Uterus (tissue), 4 donors: Measurements from ENCODE around the gene HLA-DRA. TPM values are rescaled to one million over a fixed set of nuclear protein-coding genes. Genes with fewer than 3 reads are reported as not detected.

Experiments
- DNase-seq, 2 donors: peaks; one replicate each; pipeline ENCODE4 v3.0.0-alpha.2; 2019 to 2020
- H3K27ac ChIP-seq, 2 donors: fragments of 200-600 bp; sonication (generic); 1 replicate in 1 of 2; 2 replicates in 1 of 2; pipeline ENCODE4 v1.5.1; 2016 to 2018
- H3K27me3 ChIP-seq, 2 donors: fragments of 200-600 bp; sonication (generic); one replicate each; pipeline ENCODE4 v1.5.1; 2018 to 2019; ENCODE audit warnings: control low read depth in 1 of 2
- H3K36me3 ChIP-seq, 2 donors: fragments of 200-600 bp; sonication (generic); one replicate each; pipeline ENCODE4 v1.5.1; 2019; ENCODE audit warnings: control low read depth in 1 of 2
- H3K4me1 ChIP-seq, 2 donors: fragments of 200-600 bp; sonication (generic); one replicate each; pipeline ENCODE4 v1.5.1; 2018 to 2019; ENCODE audit warnings: control low read depth in 1 of 2
- H3K4me3 ChIP-seq, 2 donors: fragments of 200-600 bp; sonication (generic); 1 replicate in 1 of 2; 2 replicates in 1 of 2; pipeline ENCODE4 v1.5.1; 2018 to 2019; ENCODE audit warnings: mild to moderate bottlenecking in 1 of 2
- H3K9me3 ChIP-seq, 2 donors: fragments of 200-600 bp; sonication (generic); one replicate each; pipeline ENCODE4 v1.5.1; 2019; ENCODE audit warnings: control low read depth in 1 of 2
- POLR2A ChIP-seq, 2 donors: fragments of 450-650 bp; IDR thresholded peaks; one replicate each; pipeline ENCODE4 v1.6.1; 2016; ENCODE audit warnings: antibody characterized with exemption in 2 of 2, mild to moderate bottlenecking in 1 of 2, moderate library complexity in 1 of 2
- intact Hi-C: fragments of 100-400 bp; cut with DNase I; formaldehyde crosslinking; loops from one replicate; pipeline ENCODE4 v1.15.1; 2023; ENCODE audit warnings: low total_unique reads
- total RNA-seq, 4 donors: library from RNA; depleted of rRNA in 3 of 4; stranded (reverse); fragments of >200 nt in 3 of 4; gene quantifications; one replicate each; pipeline versions ENCODE4 v1.1.0 to v1.2.4, GENCODE V29; 2014 to 2023
- TF ChIP-seq, protein P1 (sequence below), 4 experiments: fragments of 200-600 bp in 2 of 4; fragments of 450-650 bp in 2 of 4; sonication (generic) in 2 of 4; IDR thresholded peaks; one replicate each; pipeline ENCODE4 v1.5.1; 2016 to 2019; ENCODE audit warnings: antibody characterized with exemption in 4 of 4, mild to moderate bottlenecking in 2 of 4, moderate library complexity in 1 of 4
- donor health status: DM: yes; HTN: yes; CAD: no.

The HLA-DRA gene
- 100 to 1,000 TPM; 130 to 356 (median 227) TPM for total RNA-seq

GRCh38 chr6:32439602-32440214, at the start of gene HLA-DRA:
TSS of gene HLA-DRA (plus strand) at chr6:32439887. CDS start at chr6:32439951, 64 bp downstream.
- Histone ChIP-seq H3K27ac (peak within 1 kb of the TSS; percentile 68 to 79), H3K9me3 (no peaks in the 10 kb centered on the region), H3K27me3 (no peaks in the 10 kb centered on the region), H3K36me3 (no peaks in the 10 kb centered on the region), H3K4me1 (no peaks in the 10 kb centered on the region), H3K4me3 (peak within 1 kb of the TSS in 1 of 2 donors; percentile 14)
- TF ChIP-seq POLR2A (IDR thresholded peaks at IDR 0.05): peak; percentile 46 to 76
- TF ChIP-seq, protein P1, sequence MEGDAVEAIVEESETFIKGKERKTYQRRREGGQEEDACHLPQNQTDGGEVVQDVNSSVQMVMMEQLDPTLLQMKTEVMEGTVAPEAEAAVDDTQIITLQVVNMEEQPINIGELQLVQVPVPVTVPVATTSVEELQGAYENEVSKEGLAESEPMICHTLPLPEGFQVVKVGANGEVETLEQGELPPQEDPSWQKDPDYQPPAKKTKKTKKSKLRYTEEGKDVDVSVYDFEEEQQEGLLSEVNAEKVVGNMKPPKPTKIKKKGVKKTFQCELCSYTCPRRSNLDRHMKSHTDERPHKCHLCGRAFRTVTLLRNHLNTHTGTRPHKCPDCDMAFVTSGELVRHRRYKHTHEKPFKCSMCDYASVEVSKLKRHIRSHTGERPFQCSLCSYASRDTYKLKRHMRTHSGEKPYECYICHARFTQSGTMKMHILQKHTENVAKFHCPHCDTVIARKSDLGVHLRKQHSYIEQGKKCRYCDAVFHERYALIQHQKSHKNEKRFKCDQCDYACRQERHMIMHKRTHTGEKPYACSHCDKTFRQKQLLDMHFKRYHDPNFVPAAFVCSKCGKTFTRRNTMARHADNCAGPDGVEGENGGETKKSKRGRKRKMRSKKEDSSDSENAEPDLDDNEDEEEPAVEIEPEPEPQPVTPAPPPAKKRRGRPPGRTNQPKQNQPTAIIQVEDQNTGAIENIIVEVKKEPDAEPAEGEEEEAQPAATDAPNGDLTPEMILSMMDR (IDR thresholded peaks at IDR 0.05): no peak
- intact Hi-C loops: no loop called here
- peak in 1 of 2 donors; percentile 13 for DNase-seq

GRCh38 chr6:32391505-32391904, 48.2 kb upstream of the HLA-DRA start:
- H3K27me3 ChIP-seq: no peaks in the 10 kb centered on the region
- H3K36me3 ChIP-seq: no peaks in the 10 kb centered on the region
- no peak overlapping the region for H3K27ac ChIP-seq
- intact Hi-C loops: no loop called here
- H3K4me3 ChIP-seq: no peak overlapping the region
- H3K9me3 ChIP-seq: no peaks in the 10 kb centered on the region
- no peak for TF ChIP-seq POLR2A (IDR thresholded peaks at IDR 0.05)
- no peaks in the 10 kb centered on the region for H3K4me1 ChIP-seq
- DNase-seq: no peak

GRCh38 chr6:32393665-32394420, 45.8 kb upstream of the HLA-DRA start:
- Histone ChIP-seq H3K9me3 (no peaks in the 10 kb centered on the region), H3K4me3 (no peak overlapping the region), H3K27me3 (no peaks in the 10 kb centered on the region), H3K27ac (no peak overlapping the region), H3K36me3 (no peaks in the 10 kb centered on the region), H3K4me1 (no peaks in the 10 kb centered on the region)
- peak in 1 of 2 donors; percentile 30 for DNase-seq
- intact Hi-C loops: no loop called here
- no peak for TF ChIP-seq POLR2A (IDR thresholded peaks at IDR 0.05)
- TF ChIP-seq, protein P1 (IDR thresholded peaks at IDR 0.05): no peak

DNA sequence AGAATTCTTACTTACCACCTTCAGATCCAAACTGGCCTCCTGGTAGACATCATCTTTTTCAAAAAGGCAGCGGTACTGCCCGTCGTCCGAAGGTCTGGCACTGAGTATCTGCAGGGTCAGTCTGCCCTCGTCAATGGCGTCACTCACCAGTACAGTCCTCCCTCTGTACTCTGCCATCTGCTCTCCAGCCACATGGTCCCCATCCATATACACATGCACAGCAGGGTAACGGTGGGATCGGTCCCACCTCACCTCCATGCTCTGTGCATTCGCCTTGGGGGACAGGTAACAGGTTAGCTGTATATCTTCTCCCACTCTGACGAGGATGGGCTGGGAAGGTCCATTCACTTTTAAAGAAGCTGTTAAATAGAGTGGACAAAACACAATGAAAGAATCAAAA, 43.7 kb upstream of the HLA-DRA start:
- H3K27ac ChIP-seq: no peak overlapping the region
- no peaks in the 10 kb centered on the region for H3K9me3 ChIP-seq
- no peaks in the 10 kb centered on the region for H3K4me1 ChIP-seq
- no peaks in the 10 kb centered on the region for H3K27me3 ChIP-seq
- intact Hi-C loops: no loop called here
- no peaks in the 10 kb centered on the region for H3K36me3 ChIP-seq
- H3K4me3 ChIP-seq: no peak overlapping the region
- TF ChIP-seq, protein P1 (IDR thresholded peaks at IDR 0.05): no peak
- no peak for TF ChIP-seq POLR2A (IDR thresholded peaks at IDR 0.05)
- no peak for DNase-seq

- DNase-seq: no peak
- no peak overlapping the region for H3K4me3 ChIP-seq
- no peaks in the 10 kb centered on the region for H3K4me1 ChIP-seq
- intact Hi-C loops: no loop called here
- no peaks in the 10 kb centered on the region for H3K36me3 ChIP-seq
- TF ChIP-seq, protein P1 (IDR thresholded peaks at IDR 0.05): no peak
- TF ChIP-seq POLR2A (IDR thresholded peaks at IDR 0.05): no peak
- no peaks in the 10 kb centered on the region for H3K9me3 ChIP-seq
- no peaks in the 10 kb centered on the region for H3K27me3 ChIP-seq
- no peak overlapping the region for H3K27ac ChIP-seq
These were observed 42.3 kb upstream of the HLA-DRA start for GRCh38 chr6:32397252-32397920.
